Gastrocnemius medialis (tissue), 4 donors: ENCODE measurements around the gene VASP. TPM values are rescaled to one million over a fixed set of nuclear protein-coding genes. Genes with fewer than 3 reads are reported as not detected.

ENCODE experiments used
- ATAC-seq, 2 donors: fragments of 150-250 bp; one replicate each; pipeline ENCODE4 v1.9.1; 2016
- DNase-seq, 2 donors: peaks; one replicate each; pipeline ENCODE4 v3.0.0-alpha.2; 2019
- H3K27ac ChIP-seq, 4 donors: fragments of 200-600 bp; sonication (generic); 1 replicate in 1 of 4; 2 replicates in 3 of 4; pipeline ENCODE4 v1.5.1; 2016 to 2018; ENCODE audit warnings: mild to moderate bottlenecking in 2 of 4, moderate library complexity in 1 of 4
- H3K27me3 ChIP-seq, 3 donors: fragments of 200-600 bp; sonication (generic) in 2 of 3; 1 replicate in 1 of 3; 2 replicates in 2 of 3; pipeline versions ENCODE4 v1.5.1 to v1.6.0; 2016 to 2019; ENCODE audit warnings: mild to moderate bottlenecking in 1 of 3, moderate library complexity in 1 of 3
- H3K36me3 ChIP-seq, 2 donors: fragments of 200-600 bp; sonication (generic) in 1 of 2; one replicate each; pipeline ENCODE4 v1.5.1; 2017 to 2018
- H3K4me1 ChIP-seq, 2 donors: fragments of 200-600 bp; sonication (generic) in 1 of 2; one replicate each; pipeline ENCODE4 v1.5.1; 2016 to 2017; ENCODE audit warnings: mild to moderate bottlenecking in 2 of 2
- H3K4me3 ChIP-seq, 4 donors: fragments of 200-600 bp; sonication (generic) in 3 of 4; 1 replicate in 1 of 4; 2 replicates in 3 of 4; pipeline ENCODE4 v1.5.1; 2016 to 2019; ENCODE audit warnings: mild to moderate bottlenecking in 2 of 4
- H3K9me3 ChIP-seq, 3 donors: fragments of 200-600 bp; sonication (generic) in 2 of 3; 1 replicate in 1 of 3; 2 replicates in 2 of 3; pipeline ENCODE4 v1.5.1; 2016 to 2019
- POLR2A ChIP-seq, 2 donors: fragments of 450-650 bp; IDR thresholded peaks; one replicate each; pipeline ENCODE4 v1.6.1; 2017; ENCODE audit warnings: antibody characterized with exemption in 2 of 2, mild to moderate bottlenecking in 2 of 2, moderate library complexity in 2 of 2
- in situ Hi-C, 4 donors: fragments of 200-750 bp; cut with MboI; loops; one replicate each; pipeline versions ENCODE4 v1.15.0 to v1.8.0; 2017; ENCODE audit warnings: low sequenced_read_pairs in 4 of 4
- intact Hi-C: fragments of 100-400 bp; cut with DNase I; formaldehyde crosslinking; loops from one replicate; pipeline ENCODE4 v1.15.1; 2023; ENCODE audit warnings: low total_unique reads
- total RNA-seq, 4 donors: library from RNA; depleted of rRNA; stranded (reverse); fragments of >200 nt; gene quantifications; one replicate each; pipeline versions ENCODE4 v1.1.0 to v1.2.3, GENCODE V29; 2016
- TF ChIP-seq, protein P1 (sequence below), 5 experiments: fragments of 450-650 bp in 3 of 5; fragments of 200-600 bp in 2 of 5; sonication (generic) in 2 of 5; IDR thresholded peaks in 4 of 5; conservative IDR thresholded peaks in 1 of 5; 1 replicate in 4 of 5; 2 replicates in 1 of 5; pipeline ENCODE4 v1.5.1; 2016 to 2019; ENCODE audit warnings: antibody characterized with exemption in 5 of 5, mild to moderate bottlenecking in 3 of 5, moderate library complexity in 3 of 5

Gene VASP
- total RNA-seq, 4 donors from 2014 or later = 10.2 to 18.2 (median 16.4) TPM

DNA sequence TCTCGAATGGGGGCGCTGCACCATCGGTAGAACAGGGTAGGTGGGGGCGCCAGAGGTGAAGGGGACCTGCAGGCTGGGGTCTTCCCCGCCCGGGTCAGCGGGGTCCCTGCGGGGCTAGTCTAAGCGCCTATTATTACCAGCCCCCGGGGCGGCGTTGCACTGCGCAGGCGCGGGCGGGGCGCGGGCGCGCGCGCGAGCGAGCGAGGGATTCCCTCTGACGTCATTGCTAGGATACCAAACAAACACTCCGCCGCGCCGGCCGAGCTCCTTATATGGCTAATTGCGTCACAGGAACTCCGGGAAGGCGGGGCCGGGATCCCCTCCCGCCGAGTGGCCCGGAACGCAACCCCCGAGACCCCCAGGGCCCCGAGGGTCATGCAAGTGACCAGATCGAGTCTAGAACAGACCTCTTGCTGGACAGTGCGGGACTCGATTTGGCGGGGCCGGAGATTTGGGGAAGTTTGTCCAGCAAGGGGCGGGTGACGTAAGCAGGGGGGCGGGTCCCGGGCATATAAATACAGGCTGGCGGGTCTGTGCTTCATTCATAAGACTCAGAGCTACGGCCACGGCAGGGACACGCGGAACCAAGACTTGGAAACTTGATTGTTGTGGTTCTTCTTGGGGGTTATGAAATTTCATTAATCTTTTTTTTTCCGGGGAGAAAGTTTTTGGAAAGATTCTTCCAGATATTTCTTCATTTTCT, 39.7 kb upstream of the VASP start, which contains the start of gene FOSB:
Gene FOSB (plus strand): TSS at position 541 of the 703 bp plus-strand sequence. CDS start 591 bp downstream, outside the sequence.
- Histone ChIP-seq H3K36me3 (no peaks in the 10 kb centered on the region), H3K9me3 (no peaks in the 10 kb centered on the region), H3K4me1 (peaks cover 20 to 22% of the 10 kb centered on the region in 2 donors), H3K4me3 (peak within 1 kb of the TSS; percentile 64 to 84 (median 79)), H3K27me3 (no peaks in the 10 kb centered on the region), H3K27ac (peak within 1 kb of the TSS; percentile 90 to 98 (median 94))
- peak; percentile 90 to 96 for TF ChIP-seq POLR2A (IDR thresholded peaks at IDR 0.05)
- TF ChIP-seq, protein P1, sequence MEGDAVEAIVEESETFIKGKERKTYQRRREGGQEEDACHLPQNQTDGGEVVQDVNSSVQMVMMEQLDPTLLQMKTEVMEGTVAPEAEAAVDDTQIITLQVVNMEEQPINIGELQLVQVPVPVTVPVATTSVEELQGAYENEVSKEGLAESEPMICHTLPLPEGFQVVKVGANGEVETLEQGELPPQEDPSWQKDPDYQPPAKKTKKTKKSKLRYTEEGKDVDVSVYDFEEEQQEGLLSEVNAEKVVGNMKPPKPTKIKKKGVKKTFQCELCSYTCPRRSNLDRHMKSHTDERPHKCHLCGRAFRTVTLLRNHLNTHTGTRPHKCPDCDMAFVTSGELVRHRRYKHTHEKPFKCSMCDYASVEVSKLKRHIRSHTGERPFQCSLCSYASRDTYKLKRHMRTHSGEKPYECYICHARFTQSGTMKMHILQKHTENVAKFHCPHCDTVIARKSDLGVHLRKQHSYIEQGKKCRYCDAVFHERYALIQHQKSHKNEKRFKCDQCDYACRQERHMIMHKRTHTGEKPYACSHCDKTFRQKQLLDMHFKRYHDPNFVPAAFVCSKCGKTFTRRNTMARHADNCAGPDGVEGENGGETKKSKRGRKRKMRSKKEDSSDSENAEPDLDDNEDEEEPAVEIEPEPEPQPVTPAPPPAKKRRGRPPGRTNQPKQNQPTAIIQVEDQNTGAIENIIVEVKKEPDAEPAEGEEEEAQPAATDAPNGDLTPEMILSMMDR (IDR thresholded peaks at IDR 0.05 in 4 of 5, conservative IDR thresholded peaks at IDR 0.05 in 1 of 5) = peak in 1 of 5 experiments; percentile 19
- intact Hi-C loops = loop anchor here (1.0 to 2.0 kb wide), 2 partner anchors 11 to 17 kb away; no protein-coding TSS in a partner anchor
- in situ Hi-C loops = no loop called here
- DNase-seq = peak; percentile 90 to 95
- peak; percentile 64 to 75 for ATAC-seq

DNA sequence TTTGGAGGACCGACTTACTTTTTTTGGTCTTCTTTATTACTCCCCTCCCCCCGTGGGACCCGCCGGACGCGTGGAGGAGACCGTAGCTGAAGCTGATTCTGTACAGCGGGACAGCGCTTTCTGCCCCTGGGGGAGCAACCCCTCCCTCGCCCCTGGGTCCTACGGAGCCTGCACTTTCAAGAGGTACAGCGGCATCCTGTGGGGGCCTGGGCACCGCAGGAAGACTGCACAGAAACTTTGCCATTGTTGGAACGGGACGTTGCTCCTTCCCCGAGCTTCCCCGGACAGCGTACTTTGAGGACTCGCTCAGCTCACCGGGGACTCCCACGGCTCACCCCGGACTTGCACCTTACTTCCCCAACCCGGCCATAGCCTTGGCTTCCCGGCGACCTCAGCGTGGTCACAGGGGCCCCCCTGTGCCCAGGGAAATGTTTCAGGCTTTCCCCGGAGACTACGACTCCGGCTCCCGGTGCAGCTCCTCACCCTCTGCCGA, 39.1 kb upstream of the VASP start:
- H3K4me3 ChIP-seq = peak overlapping the region; percentile 64 to 84 (median 79)
- H3K27ac ChIP-seq = peak overlapping the region; percentile 90 to 98 (median 94)
- DNase-seq (peak in 1 of 2 donors; percentile 17), ATAC-seq (no peak)
- H3K36me3 ChIP-seq = no peaks in the 10 kb centered on the region
- in situ Hi-C loops = no loop called here
- intact Hi-C loops = no loop called here
- TF ChIP-seq, protein P1 (IDR thresholded peaks at IDR 0.05 in 4 of 5, conservative IDR thresholded peaks at IDR 0.05 in 1 of 5) = no peak
- TF ChIP-seq POLR2A (IDR thresholded peaks at IDR 0.05) = no peak
- H3K27me3 ChIP-seq = no peaks in the 10 kb centered on the region
- H3K4me1 ChIP-seq = peaks cover 20 to 22% of the 10 kb centered on the region in 2 donors
- H3K9me3 ChIP-seq = no peaks in the 10 kb centered on the region

DNA sequence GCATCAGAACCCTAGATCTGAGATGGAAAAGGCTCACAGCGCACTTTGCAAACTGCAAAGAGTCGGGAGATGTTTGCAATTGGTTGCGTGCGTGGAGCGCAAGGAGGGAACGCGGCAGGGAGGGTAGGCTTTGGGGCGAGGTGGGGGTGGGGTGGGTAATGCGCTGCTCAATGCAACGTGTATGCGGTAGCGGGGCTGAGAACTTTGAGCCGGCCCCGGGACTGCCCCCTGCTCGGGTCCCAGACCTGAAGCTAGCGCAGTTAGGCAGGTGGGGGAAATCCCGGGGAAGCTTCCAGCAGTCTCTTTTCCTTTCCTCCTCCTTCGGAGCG, 38.5 kb upstream of the VASP start:
- intact Hi-C loops = loop anchor here (1.0 kb wide), 1 partner anchor 25 kb away; no protein-coding TSS in a partner anchor
- peak; percentile 1 to 2 for ATAC-seq

DNA sequence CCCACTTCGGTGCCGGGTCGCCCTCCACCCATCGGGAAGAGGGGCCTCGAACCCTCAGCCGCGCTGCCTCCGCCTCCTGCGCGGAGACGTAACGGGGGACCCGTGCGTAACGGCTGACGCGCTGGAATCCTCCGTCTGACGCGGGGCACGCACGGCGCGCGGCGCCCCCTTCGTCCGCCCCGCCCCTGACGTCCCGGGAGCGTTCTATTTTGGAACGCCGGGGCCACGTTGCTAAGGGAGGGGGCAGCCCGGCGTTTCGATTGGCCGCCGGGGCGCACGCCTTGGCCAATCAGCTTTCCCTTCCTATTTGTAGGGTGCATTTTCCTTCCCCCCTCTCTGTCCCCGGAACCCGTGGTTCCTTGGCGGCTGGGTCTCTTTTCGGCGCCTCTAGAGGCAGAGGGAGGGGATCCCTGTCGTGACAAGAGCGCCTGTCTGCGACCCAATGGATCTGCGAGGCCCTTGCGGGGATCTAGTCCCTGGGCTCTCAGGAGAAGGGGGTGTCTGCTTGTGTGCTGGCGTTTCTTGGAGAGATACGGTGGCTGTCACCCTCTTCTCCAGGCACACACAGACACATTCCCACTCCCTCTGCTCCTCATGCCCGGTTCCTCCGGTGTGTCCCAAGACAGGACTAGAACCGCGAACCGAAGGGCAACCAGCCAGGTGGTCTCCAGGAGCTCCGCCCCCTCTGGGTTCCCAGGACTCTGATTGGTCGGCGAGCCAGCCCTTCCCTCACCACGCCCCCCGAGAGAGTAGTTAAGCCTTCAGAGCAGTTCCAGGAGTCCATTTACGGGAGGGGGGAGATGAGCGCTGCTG, 37.9 kb upstream of the VASP start:
- in situ Hi-C loops (no loop called here), intact Hi-C loops (loop anchor here (1.0 kb wide), 1 partner anchor 26 kb away; no protein-coding TSS in a partner anchor)
- H3K27ac ChIP-seq = peak overlapping the region; percentile 90 to 98 (median 94)
- H3K9me3 ChIP-seq = no peaks in the 10 kb centered on the region
- peak overlapping the region; percentile 64 to 84 (median 79) for H3K4me3 ChIP-seq
- H3K4me1 ChIP-seq = peaks cover 20 to 22% of the 10 kb centered on the region in 2 donors
- peak; percentile 85 to 88 for ATAC-seq
- H3K36me3 ChIP-seq = no peaks in the 10 kb centered on the region
- H3K27me3 ChIP-seq = no peaks in the 10 kb centered on the region
- peak; percentile 87 to 95 for DNase-seq
- TF ChIP-seq, protein P1 (IDR thresholded peaks at IDR 0.05 in 4 of 5, conservative IDR thresholded peaks at IDR 0.05 in 1 of 5) = no peak
- peak; percentile 79 to 93 for TF ChIP-seq POLR2A (IDR thresholded peaks at IDR 0.05)

More for the DNA sequence above, 38.5 kb upstream of the VASP start:
- Histone ChIP-seq H3K27me3 (no peaks in the 10 kb centered on the region), H3K9me3 (no peaks in the 10 kb centered on the region), H3K27ac (peak overlapping the region; percentile 90 to 98 (median 94)), H3K36me3 (no peaks in the 10 kb centered on the region), H3K4me1 (peaks cover 20 to 22% of the 10 kb centered on the region in 2 donors), H3K4me3 (peak overlapping the region; percentile 64 to 84 (median 79))
- DNase-seq = no peak
- in situ Hi-C loops = no loop called here
- no peak for TF ChIP-seq POLR2A (IDR thresholded peaks at IDR 0.05)
- TF ChIP-seq, protein P1 (IDR thresholded peaks at IDR 0.05 in 4 of 5, conservative IDR thresholded peaks at IDR 0.05 in 1 of 5) = no peak
